Measurements from ENCODE around the gene SLC25A47. TPM values are rescaled to one million over a fixed set of nuclear protein-coding genes. Genes with fewer than 3 reads are reported as not detected.
"Not testable (repeated sequence)": the region's sequence is repeated elsewhere in the genome, so short reads cannot be mapped to it uniquely, and the experiment has no call there.

SLC25A47 gene
- total and polyA plus RNA-seq, 2 experiments from 2014 or later, result 1.8 TPM

GRCh38 chr14:100306998-100307765 lies 16.0 kb upstream of the SLC25A47 start:
- Histone ChIP-seq H3K9me2 (replicated peaks; ENCODE audit: insufficient read depth) (no peaks in the 10 kb centered on the region), H3K36me3 (replicated peaks; ENCODE audit: insufficient read depth, low read depth) (no peaks in the 10 kb centered on the region), H3K79me2 (peaks cover 58% of the 10 kb centered on the region), H3K27ac (peak overlapping the region; percentile 87), H3K4me2 (peak overlapping the region; percentile 96), H3K4me3 (peak overlapping the region; percentile 99), H3K4me1 (ENCODE audit: insufficient read depth) (peaks cover 17% of the 10 kb centered on the region), H2AFZ (peak overlapping the region; percentile 98), H4K20me1 (ENCODE audit: insufficient read depth, poor library complexity, severe bottlenecking) (peaks cover 11% of the 10 kb centered on the region), H3K9me3 (ENCODE audit: low read depth) (no peaks in the 10 kb centered on the region), H3K27me3 (no peaks in the 10 kb centered on the region)
- DNase-seq (ENCODE audit: low spot score), result peak; percentile 52
- TF ChIP-seq EZH2phosphoT487 (IDR thresholded peaks at IDR 0.05; ENCODE audit: low read depth, severe bottlenecking, unreplicated experiment), result no peak
- TF ChIP-seq CTCF (IDR thresholded peaks at IDR 0.05; ENCODE audit: poor library complexity), result no peak
- TF ChIP-seq EZH2 (IDR thresholded peaks at IDR 0.05; ENCODE audit: borderline replicate concordance), result no peak
- 3% methylated on average over 48 of the region's 49 CpGs for WGBS (ENCODE audit: low lambda C conversion rate, missing lambda C conversion rate)

GRCh38 chr14:100307766-100308426 lies 15.2 kb upstream of the SLC25A47 start:
- no peak overlapping the region for H3K27ac ChIP-seq
- H3K4me1 ChIP-seq (ENCODE audit: insufficient read depth), result peaks cover 23% of the 10 kb centered on the region
- H3K4me3 ChIP-seq, result peak overlapping the region; percentile 99
- peak overlapping the region; percentile 96 for H3K4me2 ChIP-seq
- H3K9me2 ChIP-seq (replicated peaks; ENCODE audit: insufficient read depth), result no peaks in the 10 kb centered on the region
- H4K20me1 ChIP-seq (ENCODE audit: insufficient read depth, poor library complexity, severe bottlenecking), result peaks cover 11% of the 10 kb centered on the region
- no peaks in the 10 kb centered on the region for H3K9me3 ChIP-seq (ENCODE audit: low read depth)
- H3K36me3 ChIP-seq (replicated peaks; ENCODE audit: insufficient read depth, low read depth), result no peaks in the 10 kb centered on the region
- WGBS (ENCODE audit: low lambda C conversion rate, missing lambda C conversion rate), result 74% methylated on average over 5 of the region's 5 CpGs
- no peak for DNase-seq (ENCODE audit: low spot score)
- TF ChIP-seq EZH2phosphoT487 (IDR thresholded peaks at IDR 0.05; ENCODE audit: low read depth, severe bottlenecking, unreplicated experiment), result no peak
- TF ChIP-seq EZH2 (IDR thresholded peaks at IDR 0.05; ENCODE audit: borderline replicate concordance), result no peak
- TF ChIP-seq CTCF (IDR thresholded peaks at IDR 0.05; ENCODE audit: poor library complexity), result no peak
- H3K79me2 ChIP-seq, result peaks cover 51% of the 10 kb centered on the region
- no peak overlapping the region for H2AFZ ChIP-seq
- no peaks in the 10 kb centered on the region for H3K27me3 ChIP-seq

- Histone ChIP-seq H4K20me1 (ENCODE audit: insufficient read depth, poor library complexity, severe bottlenecking) (peaks cover 11% of the 10 kb centered on the region), H3K4me2 (peak overlapping the region; percentile 96), H3K79me2 (peaks cover 46% of the 10 kb centered on the region), H3K4me1 (ENCODE audit: insufficient read depth) (peaks cover 23% of the 10 kb centered on the region)
- not testable (repeated sequence) for H3K9me2 ChIP-seq (replicated peaks; ENCODE audit: insufficient read depth); H2AFZ ChIP-seq; H3K9me3 ChIP-seq (ENCODE audit: low read depth); H3K27ac ChIP-seq; H3K36me3 ChIP-seq (replicated peaks; ENCODE audit: insufficient read depth, low read depth); DNase-seq (ENCODE audit: low spot score); H3K4me3 ChIP-seq; H3K27me3 ChIP-seq
- 96% methylated on average over 6 of the region's 6 CpGs for WGBS (ENCODE audit: low lambda C conversion rate, missing lambda C conversion rate)
Measured at GRCh38 chr14:100308427-100308792, 14.7 kb upstream of the SLC25A47 start.

GRCh38 chr14:100309028-100309737 lies 14.0 kb upstream of the SLC25A47 start:
- Histone ChIP-seq H3K4me2 (no peak overlapping the region), H3K4me1 (ENCODE audit: insufficient read depth) (peaks cover 23% of the 10 kb centered on the region), H4K20me1 (ENCODE audit: insufficient read depth, poor library complexity, severe bottlenecking) (peaks cover 9% of the 10 kb centered on the region), H3K27ac (no peak overlapping the region), H3K27me3 (no peaks in the 10 kb centered on the region), H2AFZ (no peak overlapping the region), H3K79me2 (peaks cover 38% of the 10 kb centered on the region), H3K9me2 (replicated peaks; ENCODE audit: insufficient read depth) (no peaks in the 10 kb centered on the region), H3K9me3 (ENCODE audit: low read depth) (no peaks in the 10 kb centered on the region), H3K4me3 (no peak overlapping the region), H3K36me3 (replicated peaks; ENCODE audit: insufficient read depth, low read depth) (no peaks in the 10 kb centered on the region)
- no peak for DNase-seq (ENCODE audit: low spot score)
- TF ChIP-seq EZH2 (IDR thresholded peaks at IDR 0.05; ENCODE audit: borderline replicate concordance) (no peak), CTCF (IDR thresholded peaks at IDR 0.05; ENCODE audit: poor library complexity) (no peak), EZH2phosphoT487 (IDR thresholded peaks at IDR 0.05; ENCODE audit: low read depth, severe bottlenecking, unreplicated experiment) (no peak)
- 72% methylated on average over 8 of the region's 8 CpGs for WGBS (ENCODE audit: low lambda C conversion rate, missing lambda C conversion rate)

- peaks cover 16% of the 10 kb centered on the region for H3K4me1 ChIP-seq (ENCODE audit: insufficient read depth)
- H3K27me3 ChIP-seq; H3K36me3 ChIP-seq (replicated peaks; ENCODE audit: insufficient read depth, low read depth); H3K27ac ChIP-seq; DNase-seq (ENCODE audit: low spot score); H3K9me3 ChIP-seq (ENCODE audit: low read depth); H3K4me3 ChIP-seq; H3K9me2 ChIP-seq (replicated peaks; ENCODE audit: insufficient read depth); H2AFZ ChIP-seq; H4K20me1 ChIP-seq (ENCODE audit: insufficient read depth, poor library complexity, severe bottlenecking): not testable (repeated sequence)
- peaks cover 12% of the 10 kb centered on the region for H3K79me2 ChIP-seq
- peak overlapping the region; percentile 41 for H3K4me2 ChIP-seq
- 27% methylated on average over 18 of the region's 18 CpGs for WGBS (ENCODE audit: low lambda C conversion rate, missing lambda C conversion rate)
Measured at GRCh38 chr14:100312110-100312876, 10.8 kb upstream of the SLC25A47 start.

Measured in hepatocyte (in vitro differentiated cells).